Measurements from ENCODE around the gene COL18A1. TPM values are rescaled to one million over a fixed set of nuclear protein-coding genes. Genes with fewer than 3 reads are reported as not detected.

COL18A1 gene
- total RNA-seq, 1 donor from 2014 or later: 7.8 TPM

DNA sequence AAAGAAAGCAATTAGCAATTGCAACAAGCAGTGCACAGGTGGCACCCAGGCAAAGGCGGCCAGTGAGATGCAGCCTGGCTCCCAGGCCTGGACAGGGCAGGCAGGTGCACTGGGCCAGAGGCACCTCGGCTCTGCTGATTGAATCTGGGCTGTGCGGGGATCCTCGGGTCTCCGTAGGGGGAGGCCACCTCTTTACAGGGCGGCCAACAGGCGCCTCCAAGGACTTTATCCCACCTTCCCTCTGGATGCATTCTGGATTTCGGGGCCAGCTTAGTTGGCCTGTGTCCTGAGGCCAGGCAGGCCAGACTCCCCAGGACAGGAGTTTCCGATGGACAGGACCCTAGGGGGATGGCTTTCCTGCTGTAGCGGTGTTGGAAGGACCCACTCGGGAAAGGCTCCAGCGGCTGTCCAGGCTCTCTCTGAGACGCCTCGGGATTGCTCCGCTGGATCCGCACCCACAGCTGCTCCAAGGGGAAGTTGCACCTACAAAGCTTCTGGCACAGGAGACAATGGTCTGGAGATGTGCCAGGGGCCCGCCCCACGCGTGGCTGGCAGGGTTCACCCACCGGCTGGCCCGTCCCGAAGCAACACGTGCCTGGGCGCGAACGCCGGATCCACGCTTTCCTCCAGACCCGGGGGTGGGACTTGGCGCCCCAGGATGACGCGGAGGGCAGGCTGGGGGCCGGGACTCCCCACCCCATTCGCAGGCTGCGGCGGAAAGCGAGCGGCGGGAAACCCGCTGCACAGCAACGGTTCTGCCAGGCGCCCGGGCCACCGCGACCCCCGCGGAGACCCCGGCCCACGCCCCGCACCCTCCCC, 136.5 kb downstream of the COL18A1 start:
- intact Hi-C loops (cut with micrococcal nuclease): loop anchor here (1.0 to 5.0 kb wide), 7 partner anchors 10 to 389 kb away; partner anchors contain the start of gene PCBP3

DNA sequence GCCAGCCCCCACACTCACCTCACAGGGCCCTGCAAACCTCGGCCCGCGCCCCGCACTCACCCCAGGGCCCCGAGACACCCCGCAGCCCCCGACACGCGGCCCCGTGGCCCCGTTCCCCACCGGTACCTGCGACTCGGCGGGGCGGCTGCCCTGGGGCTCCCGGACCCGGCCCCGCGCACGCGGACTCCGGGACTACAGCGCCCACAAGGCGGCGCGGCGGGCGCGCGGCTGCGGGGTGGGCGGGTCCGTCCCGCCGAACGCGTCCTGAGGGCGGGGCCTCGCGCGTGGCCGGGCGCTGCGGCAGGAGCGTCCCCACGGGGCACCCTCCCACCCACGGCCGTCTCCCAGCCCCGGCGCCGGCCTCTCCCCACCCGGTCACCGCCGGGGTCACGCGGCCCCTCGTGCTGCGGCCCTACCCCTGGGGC, 137.3 kb downstream of the COL18A1 start, which contains the start of gene SLC19A1:
Gene SLC19A1 (minus strand): TSS at position 199 of the 425 bp plus-strand sequence. CDS start 4,481 bp downstream, outside the sequence.
- intact Hi-C loops (cut with micrococcal nuclease): loop anchor here (1.0 to 5.0 kb wide), 6 partner anchors 9 to 390 kb away; partner anchors contain the start of gene PCBP3

DNA sequence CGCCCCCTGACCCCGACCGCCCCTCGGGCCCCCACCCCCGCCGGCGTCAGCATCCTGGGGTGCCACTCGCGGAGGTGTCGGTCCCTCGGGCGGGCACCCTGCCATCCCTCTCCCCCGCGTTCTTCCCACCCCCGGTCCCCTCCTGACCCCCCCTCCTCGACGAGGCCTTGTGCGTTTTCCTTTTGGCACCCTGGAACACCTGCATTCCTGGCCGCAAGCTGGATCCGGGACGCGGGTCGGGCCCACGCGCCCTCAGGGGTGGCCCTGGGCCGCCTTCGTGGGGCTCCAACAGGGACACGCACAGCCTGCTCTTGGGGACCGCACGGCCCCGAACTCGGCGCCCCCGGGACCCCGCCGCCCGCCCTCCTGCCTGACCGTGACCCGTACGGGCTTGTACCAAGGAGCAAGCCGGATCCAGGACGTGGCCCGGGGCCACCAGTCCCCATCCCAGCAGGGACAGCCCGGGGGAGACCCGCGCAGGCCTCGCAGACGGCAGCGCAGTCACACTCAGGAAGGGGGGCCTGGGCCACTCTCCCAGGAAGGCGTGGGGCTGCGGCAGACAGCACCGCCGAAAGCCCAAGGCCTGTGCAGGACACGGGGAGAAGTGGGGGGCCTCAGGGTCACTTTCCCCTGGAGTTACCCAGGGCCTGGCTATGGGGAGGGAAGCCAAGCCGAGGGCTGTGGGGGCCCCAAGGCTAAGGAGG, 137.9 kb downstream of the COL18A1 start:
- intact Hi-C loops (cut with micrococcal nuclease): loop anchor here (1.0 to 5.0 kb wide), 6 partner anchors 8 to 391 kb away; partner anchors contain the start of gene PCBP3

DNA sequence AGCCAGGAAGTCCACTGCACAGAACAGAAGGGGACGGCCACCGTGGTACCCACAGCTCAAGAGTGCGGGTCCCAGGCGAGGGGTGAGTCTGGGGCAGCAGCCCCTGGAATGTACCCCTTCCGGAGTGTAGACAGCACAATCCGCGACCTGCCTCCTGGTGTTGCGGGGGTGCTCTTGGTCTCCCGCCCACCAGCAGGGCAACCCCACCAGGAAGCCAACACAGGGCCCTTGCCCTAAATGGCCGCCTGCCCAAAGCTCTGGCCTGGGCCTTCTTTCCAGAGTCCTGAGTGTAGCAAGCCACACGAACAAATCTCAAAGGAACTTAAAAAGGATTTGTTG, 138.4 kb downstream of the COL18A1 start:
- intact Hi-C loops (cut with micrococcal nuclease): loop anchor here (5.0 kb wide), 1 partner anchor 391 kb away; no protein-coding TSS in a partner anchor

DNA sequence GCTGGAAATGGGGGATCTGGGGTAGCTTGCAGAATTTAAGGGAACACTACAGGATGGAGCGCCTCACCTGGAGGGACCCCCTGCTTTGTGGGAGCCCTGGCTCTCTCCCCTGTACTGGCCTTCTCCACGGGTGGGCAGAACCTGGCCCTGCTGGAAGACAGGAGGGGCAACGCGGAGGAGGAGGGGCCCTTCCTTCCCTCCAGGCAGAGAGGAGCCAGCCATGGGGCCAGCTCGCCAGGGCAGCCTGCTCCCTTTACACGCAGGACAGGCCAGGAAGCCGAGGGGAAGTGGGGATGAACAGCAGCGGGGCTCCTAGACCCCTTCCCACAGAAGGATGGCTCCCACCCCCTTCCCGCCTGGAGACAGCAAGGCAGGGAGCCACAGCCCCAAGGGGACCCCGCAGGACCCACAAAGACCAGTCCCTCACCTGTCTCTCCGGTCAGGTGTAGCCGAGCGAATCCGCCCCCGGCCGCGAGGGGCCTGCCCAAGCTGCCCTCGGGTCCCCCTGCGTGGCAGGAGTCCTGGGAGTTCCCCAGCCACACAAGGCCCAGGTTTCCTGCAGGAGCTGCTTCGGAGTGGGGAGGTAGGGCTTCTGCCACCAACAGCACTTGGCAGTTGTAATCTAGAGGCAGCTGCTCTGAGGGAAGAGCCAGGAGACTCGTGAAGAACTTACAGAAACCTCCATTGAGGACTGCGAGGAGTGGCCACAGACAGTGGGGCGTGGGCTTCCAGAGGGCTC, 138.9 kb downstream of the COL18A1 start:
- intact Hi-C loops (cut with micrococcal nuclease): loop anchor here (5.0 kb wide), 1 partner anchor 392 kb away; no protein-coding TSS in a partner anchor

DNA sequence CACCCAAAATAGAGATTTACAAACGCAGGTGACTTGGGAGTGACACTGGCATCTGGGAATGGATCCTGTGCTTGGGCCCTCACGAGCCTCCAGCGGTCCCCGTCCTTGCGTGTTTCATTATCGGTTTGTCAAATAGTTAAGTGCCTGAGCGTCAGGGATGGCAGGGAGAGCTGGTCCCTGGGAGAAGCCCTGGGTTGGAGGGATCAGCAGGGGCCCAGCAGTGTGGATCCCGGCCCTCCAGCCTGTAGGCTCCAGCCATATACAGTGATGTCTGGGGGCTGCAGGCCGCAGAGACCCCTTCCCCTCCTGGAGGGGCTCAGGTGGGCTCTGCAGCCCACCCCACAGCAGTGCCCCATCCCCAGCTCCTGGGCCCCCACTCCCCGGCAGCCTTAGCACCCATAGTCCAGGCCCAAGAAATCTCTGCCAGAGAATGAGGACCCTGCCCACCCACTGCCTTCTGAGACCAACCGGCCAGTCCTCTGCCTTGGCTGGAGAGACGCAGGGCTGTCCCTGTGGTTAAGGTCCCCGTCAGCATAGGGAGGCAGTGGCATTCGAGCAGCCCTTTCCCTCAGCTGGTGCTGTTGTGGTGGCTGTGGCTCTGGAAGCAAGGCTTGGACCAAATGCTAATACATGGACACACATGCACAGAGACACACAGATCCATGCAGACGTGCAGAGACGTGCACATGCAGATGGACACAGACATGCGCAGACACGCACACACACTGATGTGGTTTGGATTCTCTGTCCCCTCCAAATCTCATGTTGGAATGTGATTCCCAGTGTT, 139.7 kb downstream of the COL18A1 start:
- intact Hi-C loops (cut with micrococcal nuclease): loop anchor here (5.0 kb wide), 1 partner anchor 392 kb away; no protein-coding TSS in a partner anchor

DNA sequence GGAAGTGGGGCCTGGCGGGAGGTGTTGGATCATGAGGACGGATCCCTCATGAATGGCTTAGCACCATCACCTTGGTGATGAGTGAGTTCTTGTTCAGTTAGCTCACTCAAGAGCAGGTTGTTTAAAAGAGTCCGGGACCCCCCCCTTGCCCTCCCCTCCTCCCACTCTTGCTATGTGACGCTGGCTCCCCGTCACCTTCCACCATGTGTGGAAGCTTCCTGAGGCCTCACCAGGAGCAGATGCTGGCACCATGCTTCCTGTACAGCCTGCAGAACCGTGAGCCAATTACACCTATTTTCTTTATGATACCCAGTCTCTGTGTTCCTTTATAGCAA, 140.2 kb downstream of the COL18A1 start:
- intact Hi-C loops (cut with micrococcal nuclease): no loop called here

DNA sequence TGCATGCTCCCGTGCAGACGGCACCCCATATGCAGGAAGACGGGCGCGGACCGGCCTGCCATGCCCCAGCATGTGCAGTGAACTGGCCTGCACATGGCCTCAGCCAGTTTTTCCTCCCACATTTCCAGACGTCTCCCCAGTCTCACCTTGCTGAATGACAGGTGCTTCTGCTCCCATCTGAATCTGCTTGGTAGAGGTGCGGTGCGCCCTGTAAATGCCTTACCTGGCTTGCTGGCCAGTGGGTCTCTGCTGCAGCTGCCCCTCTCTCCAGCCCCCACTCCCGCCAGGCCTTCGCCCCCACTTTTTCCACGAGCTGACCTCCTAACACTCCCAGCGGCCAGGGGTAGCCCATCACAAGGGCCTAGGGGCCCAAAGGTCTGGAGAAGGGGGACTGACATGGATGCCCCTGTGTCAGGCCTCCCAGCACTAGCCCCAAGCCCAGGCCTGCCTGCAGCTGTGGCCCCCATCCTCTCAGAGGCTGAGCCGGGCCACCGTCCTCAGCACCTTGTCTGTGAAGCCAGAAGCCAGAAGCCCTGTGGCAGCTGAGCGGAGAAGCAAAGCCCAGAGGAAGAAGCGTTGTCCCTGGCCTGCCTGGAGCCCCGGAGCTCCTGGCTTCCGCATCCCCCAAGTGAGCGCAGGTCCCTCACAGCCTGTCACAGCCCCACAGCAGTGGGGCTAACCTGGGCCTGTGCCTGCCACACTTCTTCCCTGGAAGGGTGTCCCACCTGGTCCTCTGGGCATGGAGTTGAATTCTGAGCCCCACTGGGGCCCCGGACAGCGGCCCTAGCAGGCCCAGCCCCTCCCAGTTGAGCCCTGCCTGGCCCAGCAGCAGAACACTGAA, 140.9 kb downstream of the COL18A1 start:
- intact Hi-C loops (cut with micrococcal nuclease): no loop called here

DNA sequence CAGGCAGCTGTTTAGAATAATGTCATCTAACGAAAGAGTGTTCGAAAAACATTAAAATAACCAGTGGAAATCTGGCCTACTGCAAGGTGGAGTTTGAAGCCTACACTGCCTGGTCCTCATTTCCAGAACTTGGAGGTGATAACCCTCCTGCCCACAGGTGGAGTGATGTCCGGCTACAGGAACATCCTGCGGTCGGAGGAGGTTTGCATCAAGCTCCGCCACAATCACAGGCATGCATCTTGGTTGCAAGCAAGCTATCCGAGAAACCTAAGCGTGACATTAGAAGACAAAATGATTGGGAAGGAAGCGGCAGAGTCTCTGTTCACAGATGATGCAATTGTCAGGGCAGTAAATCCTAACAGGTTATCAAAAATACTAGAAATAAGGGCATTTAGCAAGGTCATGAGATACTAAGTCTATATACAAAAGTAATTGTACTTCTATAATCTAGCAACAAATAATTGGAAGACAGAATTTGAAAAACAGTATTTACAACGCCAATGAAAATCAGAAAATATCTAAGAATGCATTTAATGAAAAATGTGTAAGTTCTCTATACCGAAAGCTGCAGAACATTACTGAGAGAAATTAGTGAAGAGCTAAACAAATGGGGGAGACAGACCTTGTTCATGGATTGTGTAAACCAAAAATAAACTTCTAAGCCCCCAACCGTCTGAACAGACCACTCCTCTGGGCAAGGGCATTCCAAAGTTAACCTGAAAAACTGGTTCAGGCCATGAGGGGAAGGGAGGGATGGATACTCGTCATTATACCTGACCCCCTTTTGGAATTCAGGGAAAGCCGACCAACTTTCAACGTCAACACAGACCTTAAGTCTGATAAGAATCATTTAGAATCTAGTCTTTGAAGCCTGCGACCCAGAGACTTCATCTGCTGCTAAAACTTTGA, 141.9 kb downstream of the COL18A1 start:
- intact Hi-C loops (cut with micrococcal nuclease): no loop called here

DNA sequence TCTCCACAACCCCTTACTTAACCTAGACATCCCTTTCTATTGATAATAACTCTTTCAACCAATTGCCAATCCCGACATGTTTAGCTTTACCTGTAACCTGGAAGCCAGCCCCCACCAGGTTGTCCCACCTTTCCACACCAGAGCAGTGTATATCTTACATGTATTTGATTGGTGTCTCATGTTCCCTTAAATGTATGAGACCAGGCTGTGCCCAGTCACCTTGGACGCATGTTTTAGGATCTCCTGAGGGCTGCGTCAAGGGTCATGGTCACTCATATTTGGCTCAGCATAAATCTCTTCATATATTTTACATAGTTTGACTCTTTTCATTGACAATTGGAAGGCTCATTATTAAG, 142.6 kb downstream of the COL18A1 start:
- intact Hi-C loops (cut with micrococcal nuclease): no loop called here

DNA sequence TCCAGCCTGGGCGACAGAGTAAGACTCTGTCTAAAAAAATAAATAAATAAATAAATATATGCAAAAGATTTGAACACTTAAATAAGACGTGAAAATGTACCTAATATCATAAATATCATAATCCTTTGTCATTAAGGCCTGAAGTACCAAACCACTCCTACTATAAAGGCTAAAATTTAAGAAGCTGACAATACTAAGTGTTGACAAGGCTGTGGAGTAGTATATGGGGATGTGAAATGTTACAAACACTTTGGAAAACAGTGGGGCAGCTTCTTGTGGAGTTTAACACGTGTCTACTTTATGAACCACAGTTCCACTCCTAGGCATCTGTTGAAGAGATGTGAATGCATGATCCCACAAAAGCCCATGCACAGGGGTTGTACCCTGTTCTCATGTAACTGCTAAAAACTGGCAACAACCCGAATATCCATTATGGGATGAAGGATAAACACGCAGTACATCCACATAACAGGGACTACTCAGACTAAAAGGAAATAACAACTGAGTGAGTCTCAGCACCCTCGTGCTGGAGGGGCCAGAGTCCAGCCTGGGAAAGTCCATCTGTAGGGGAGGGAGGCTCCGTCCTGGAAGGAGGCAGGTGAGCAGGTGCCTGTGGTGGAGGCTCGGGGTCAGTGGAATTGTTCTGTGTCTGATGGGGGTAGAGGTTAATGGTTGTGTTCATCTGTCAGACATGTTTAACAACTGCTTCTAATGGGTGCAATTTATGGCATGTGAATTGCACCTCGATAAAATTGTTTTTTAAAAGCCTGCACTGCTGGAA, 143.9 kb downstream of the COL18A1 start:
- intact Hi-C loops (cut with micrococcal nuclease): no loop called here

DNA sequence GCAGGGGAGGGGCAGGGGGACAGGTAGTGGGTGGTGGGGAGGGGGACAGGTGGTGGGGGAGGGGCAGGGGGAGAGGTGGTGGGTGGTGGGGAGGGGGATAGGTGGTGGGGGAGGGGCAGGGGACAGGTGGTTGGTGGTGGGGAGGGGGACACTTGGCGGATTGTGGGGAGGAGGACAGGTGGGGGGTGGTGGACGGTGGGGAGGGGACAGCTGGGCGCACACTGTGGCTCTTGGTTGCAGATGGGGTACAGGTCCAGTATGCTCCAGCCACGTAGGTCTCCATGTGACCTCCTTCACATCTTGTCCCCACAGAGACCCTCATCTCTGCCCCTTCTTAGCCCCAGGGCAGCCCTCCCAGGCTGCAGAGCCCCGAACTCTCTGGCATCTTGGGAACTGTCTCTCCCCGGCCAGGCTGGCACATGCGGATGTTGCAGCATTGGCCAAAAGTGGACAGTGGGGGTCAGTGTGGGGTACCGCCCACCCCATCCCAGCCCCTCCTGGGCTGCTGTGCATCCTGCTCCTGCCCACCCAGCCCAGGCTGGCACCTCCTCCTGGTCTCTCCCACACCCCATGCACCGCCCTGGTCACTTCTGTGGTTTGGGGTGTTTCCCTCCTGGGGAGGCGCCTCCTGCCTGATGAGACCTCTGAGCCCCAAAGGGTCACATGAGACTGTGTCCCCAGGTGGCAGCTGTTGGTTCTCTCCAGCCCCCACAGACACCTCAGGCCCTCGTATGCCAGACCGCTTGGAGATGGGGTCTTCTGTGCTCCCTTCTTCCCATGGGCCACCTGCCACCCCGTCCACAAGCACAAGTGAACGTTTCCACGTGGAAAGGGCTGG, 144.9 kb downstream of the COL18A1 start:
- intact Hi-C loops (cut with micrococcal nuclease): no loop called here

DNA sequence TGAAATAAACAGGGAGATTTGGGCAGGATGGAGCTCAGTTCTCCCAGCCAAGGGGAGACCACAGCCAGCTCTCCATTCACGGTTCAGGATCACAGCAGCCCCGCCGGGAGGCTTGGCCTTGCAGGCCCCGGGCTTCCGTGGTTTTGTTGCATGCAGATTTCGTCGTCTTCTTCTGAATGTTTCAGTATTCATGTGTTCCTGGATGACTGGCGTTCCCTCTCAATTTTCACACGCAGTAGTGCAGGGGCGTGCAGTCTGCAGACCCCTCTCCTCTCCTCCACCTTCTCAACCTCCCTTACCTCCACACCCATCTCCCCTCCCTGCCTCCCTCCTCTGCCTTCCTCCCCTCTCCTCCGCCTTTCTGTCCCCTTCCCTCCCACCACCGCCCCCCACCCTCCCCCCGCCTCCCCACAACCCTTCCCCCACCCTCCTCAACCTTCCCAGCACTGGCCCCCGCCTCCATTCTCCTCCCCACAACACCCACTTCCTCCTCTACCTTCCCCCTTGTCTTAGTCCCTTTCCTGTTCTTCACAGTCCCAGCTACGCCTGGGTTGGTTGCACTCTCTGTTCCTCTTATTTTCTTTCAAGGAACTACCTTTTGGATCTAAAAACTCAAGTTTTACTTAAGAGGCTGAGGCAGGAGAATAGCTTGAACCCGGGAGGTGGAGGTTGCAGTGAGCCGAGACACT, 145.7 kb downstream of the COL18A1 start:
- intact Hi-C loops (cut with micrococcal nuclease): loop anchor here (1.0 kb wide), 2 partner anchors 8 to 72 kb away; partner anchors contain the start of gene SLC19A1

DNA sequence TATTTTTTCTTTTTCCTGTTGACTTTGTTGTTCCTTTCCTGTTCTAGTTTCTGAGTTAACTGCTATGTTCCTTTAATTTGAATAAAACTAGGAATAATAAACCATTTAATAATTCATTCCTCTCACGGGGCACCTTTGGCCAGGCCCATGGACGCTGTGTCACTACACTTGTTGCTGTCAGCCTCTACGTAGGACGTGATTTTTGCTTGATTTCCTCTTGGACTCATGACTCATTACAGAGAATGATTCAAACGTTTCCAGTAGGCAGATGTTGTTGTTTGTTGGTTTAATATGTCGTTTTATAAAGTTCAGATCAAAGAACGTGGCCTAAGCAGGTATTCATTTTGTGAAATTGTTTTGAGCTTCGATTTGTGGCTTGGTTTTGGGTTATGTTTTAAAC, 146.4 kb downstream of the COL18A1 start:
- intact Hi-C loops (cut with micrococcal nuclease): loop anchor here (1.0 kb wide), 2 partner anchors 9 to 73 kb away; partner anchors contain the start of gene SLC19A1

DNA sequence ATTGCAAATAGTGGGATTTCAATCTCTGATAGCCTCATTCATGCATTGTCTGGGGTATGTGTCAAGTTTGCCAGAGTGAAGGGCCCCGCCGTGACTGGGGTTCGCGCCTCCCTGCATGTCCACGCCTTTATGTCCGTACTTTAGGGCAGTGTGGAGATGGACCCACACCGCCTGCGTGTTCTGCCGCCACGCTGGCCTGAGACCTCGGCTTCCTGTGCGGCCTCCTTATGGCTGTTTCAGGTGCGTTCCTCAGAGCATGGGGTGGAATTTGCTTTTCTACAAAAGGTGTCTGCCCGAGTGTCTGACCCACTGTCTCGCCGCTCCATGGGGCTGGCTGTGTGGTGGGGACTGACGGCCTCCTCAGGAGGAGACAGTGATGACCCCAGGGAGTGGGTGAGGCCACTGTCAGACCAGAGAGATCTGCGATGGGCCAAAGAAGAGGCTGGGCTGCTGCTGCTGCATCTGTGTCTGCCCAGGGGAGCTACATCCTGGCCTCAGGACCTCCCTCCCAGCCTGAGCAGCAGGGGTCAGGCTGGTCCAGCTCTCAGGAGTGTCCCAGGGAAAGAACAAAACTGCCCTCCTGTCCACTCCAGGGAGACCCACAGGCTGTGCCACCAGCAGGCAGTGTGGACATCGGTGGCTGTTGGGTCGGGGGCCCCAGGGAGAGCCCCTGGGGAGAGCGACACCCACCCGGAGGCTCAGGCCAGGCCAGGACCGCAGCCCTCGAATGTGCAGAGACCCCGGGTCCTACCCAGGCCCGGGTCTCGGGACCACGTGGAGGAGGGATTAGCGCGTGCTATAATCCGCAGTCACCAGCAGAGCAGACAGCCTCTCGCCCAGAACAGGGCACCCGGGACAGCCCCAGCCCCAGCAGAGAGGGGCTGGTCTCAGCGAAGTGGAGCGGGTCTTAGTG, 147.1 kb downstream of the COL18A1 start:
- intact Hi-C loops (cut with micrococcal nuclease): loop anchor here (1.0 kb wide), 2 partner anchors 10 to 74 kb away; partner anchors contain the start of gene SLC19A1
